HFFc6 (cell line): ENCODE results near the gene UQCC5. TPM values are rescaled to one million over a fixed set of nuclear protein-coding genes. Genes with fewer than 3 reads are reported as not detected.
"Not testable (repeated sequence)": the region's sequence is repeated elsewhere in the genome, so short reads cannot be mapped to it uniquely, and the experiment has no call there.

Experiments
- DNase-seq: peaks from one replicate; pipeline ENCODE4 v3.0.0-alpha.2; 2018
- H3K27ac Mint-ChIP-seq: 2 replicates; pipeline ENCODE4 v1.8.0; 2020; ENCODE audit warnings: mild to moderate bottlenecking, mixed read lengths
- H3K27me3 Mint-ChIP-seq: 2 replicates; pipeline ENCODE4 v1.8.0; 2021; ENCODE audit warnings: mild to moderate bottlenecking, moderate library complexity, mixed read lengths; ENCODE audit not compliant: insufficient read depth
- H3K36me3 Mint-ChIP-seq: 2 replicates; pipeline ENCODE4 v1.8.0; 2021; ENCODE audit warnings: low read depth, mixed read lengths
- H3K4me1 Mint-ChIP-seq: 2 replicates; pipeline ENCODE4 v1.8.0; 2020; ENCODE audit warnings: low read depth, mixed read lengths
- H3K4me3 Mint-ChIP-seq: 2 replicates; pipeline ENCODE4 v1.8.0; 2020; ENCODE audit warnings: mild to moderate bottlenecking, moderate library complexity, mixed read lengths
- H3K9me3 Mint-ChIP-seq: 2 replicates; pipeline ENCODE4 v1.8.0; 2020; ENCODE audit warnings: mild to moderate bottlenecking, mixed read lengths
- CTCF ChIP-seq: fragments of 200-600 bp; sonication (generic); IDR thresholded peaks from 2 replicates; pipeline ENCODE4 v1.5.0; 2021; ENCODE audit warnings: antibody characterized with exemption, mild to moderate bottlenecking
- total RNA-seq, 6 experiments: library from RNA; stranded (reverse); fragmentation: NEBNext Ultra II Directional; extraction: Animal tissue kit (Norgen Biotek cat#: 25700); gene quantifications; 2 replicates in 1 of 6; 3 replicates in 5 of 6; pipeline ENCODE4 v1.2.3, GENCODE V29; 2021

UQCC5 gene
- total RNA-seq, 6 experiments from 2014 or later = 22.2 to 38.4 (median 28.3) TPM

DNA sequence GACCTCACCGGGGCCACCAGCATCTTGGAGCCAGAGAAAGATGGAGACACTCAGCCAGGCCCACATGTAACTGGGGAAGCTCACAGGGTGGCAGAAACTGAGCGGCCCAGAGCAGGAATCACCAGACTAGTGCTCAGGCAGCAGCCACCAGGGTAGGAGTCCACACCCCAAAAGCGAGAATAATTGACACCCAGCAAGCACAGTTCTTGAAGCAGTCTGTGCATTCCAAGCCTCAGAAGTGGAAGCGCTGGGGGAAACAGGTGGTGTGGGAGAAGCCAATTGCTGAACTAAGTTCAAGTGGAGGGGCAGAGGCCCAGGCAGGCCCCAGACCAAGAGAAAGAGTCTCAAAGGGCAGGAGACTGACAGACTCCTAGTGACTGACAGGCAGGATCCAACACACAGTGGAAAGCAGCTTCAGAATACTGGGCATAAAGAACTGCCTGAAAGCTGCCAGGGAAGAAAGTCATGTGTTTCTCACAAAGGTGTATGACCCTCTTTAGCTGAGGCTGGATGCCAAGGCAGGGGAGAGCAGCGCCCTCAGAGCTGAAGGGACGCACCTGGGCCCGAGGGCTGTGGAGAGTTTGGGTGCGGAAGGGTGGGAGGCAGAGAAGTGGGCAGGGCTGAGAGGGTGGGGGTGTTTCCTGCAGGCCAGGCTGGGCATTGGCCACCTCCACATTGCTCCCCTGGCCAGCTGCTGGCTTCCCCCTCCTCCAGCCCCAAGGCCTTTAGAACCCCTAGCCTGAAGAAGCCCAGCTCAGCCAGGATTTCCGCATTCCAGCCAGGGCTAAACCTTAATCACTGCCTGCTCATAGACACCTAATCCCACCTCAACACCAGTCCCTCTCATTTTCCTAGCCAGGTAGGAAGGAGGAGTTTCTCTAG, 10.5 kb upstream of the UQCC5 start:
- DNase-seq = no peak
- Mint-ChIP-seq H3K36me3 (peaks cover 14% of the 10 kb centered on the region), H3K27me3 (no peaks in the 10 kb centered on the region), H3K9me3 (no peaks in the 10 kb centered on the region), H3K4me1 (peaks cover 21% of the 10 kb centered on the region), H3K27ac (peak overlapping the region; percentile 40; the same call in 1 of the 2 replicates), H3K4me3 (no peak overlapping the region)
- TF ChIP-seq CTCF = no peak

DNA sequence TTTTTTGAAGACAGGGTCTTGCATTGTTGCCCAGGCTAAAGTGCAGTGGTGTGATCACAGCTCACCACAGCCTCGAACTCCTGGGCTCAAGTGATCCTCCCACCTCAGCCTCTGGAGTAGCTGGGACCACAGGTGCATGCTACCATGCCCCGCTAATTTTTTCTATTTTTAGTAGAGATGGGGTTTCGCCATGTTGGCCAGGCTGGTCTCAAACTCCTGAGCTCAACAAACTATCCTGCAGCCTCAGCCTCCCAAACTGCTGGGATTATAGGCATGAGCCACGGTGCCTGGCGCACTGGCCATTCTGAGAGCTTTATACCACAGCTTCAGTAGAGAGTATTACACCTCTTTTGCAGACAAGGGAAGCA, 9.8 kb upstream of the UQCC5 start:
- Mint-ChIP-seq H3K36me3 (peaks cover 14% of the 10 kb centered on the region), H3K4me1 (peaks cover 21% of the 10 kb centered on the region)
- DNase-seq, H3K27ac Mint-ChIP-seq, H3K27me3 Mint-ChIP-seq, H3K9me3 Mint-ChIP-seq, H3K4me3 Mint-ChIP-seq: not testable (repeated sequence)

DNA sequence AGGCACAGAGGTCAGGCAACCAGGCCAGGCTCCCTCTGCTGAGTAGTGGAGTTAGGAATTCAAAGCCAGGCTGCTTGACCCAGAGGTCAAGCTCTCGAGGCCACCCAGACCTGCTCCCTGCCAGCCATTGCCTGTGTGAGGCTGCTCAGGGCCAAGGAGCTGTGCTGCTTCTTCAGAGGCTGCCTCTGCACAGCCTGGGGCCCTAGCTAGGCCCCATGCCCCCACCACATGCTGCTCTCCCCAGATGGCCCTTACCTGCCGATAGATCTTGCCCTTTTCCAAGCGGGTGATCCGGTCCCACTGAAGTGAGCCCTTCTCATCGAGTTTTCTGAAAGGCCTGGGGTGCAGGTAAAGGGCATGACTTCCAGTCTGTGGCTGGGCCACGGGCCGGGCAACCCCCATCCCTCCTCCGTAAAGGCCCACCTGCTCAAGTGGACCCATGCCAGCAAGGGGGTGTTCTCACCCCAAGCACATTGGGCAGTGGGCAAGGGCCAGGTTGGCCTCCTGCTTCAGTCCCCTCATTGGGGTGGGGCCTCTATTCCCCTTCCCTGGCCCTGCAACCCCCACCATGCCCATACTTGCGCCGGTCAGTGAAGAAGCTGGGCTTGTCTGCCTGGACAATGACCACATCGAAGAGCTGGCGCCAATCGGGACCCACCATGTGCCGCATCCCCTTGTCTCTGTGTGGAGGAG, 9.2 kb upstream of the UQCC5 start:
- H3K4me1 Mint-ChIP-seq = peaks cover 24% of the 10 kb centered on the region
- no peaks in the 10 kb centered on the region for H3K27me3 Mint-ChIP-seq
- H3K9me3 Mint-ChIP-seq = no peaks in the 10 kb centered on the region
- peaks cover 14% of the 10 kb centered on the region for H3K36me3 Mint-ChIP-seq
- no peak overlapping the region for H3K4me3 Mint-ChIP-seq
- no peak overlapping the region for H3K27ac Mint-ChIP-seq
- TF ChIP-seq CTCF = no peak
- DNase-seq = no peak

DNA sequence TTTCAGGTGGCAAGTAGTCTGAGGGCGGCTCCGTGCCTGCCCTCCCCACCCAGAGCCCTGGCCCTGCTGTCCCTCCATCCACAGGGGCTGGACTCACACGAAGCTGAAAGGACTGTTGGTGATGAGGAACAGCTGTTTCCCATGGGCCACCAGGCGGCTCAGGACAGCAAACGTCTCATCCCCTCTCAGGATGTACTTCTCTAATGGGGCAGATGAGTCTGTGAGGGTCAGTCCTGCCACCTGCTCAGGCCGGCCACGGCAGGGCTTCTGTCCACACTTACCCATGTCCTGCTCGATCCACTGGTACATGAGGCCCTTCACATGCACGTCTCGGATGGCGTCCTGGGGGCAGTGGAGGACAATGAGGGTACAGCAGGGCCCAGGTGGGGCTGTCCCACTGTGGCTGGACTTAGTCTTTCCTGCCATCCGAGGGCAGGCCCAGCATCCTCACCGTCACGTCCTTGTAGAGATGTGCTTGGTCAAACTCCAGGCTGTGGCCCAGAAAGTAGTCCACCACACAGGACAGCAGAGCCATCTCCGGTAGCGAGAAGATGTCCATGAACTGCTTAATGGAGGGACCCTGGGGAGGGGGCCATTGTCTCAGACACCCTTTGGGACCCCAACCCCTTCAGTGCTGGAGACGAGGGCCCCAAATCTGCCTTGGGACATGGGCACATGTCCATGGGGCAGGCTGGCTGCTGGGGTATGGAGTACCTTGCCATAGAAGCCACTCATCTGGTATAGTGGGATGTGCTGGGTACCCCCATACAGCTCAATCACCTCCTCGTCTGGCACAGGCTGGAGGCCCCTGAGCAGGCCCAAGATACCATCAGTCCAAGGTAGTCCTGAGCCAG, 8.4 kb upstream of the UQCC5 start:
- Mint-ChIP-seq H3K27ac (no peak overlapping the region), H3K9me3 (no peaks in the 10 kb centered on the region), H3K36me3 (peaks cover 14% of the 10 kb centered on the region), H3K27me3 (no peaks in the 10 kb centered on the region), H3K4me3 (no peak overlapping the region), H3K4me1 (peaks cover 29% of the 10 kb centered on the region)
- DNase-seq = no peak
- TF ChIP-seq CTCF = no peak

GRCh38 chr3:52528586-52529375, 7.6 kb upstream of the UQCC5 start:
- H3K27me3 Mint-ChIP-seq = no peaks in the 10 kb centered on the region
- TF ChIP-seq CTCF = no peak
- peaks cover 12% of the 10 kb centered on the region for H3K36me3 Mint-ChIP-seq
- no peaks in the 10 kb centered on the region for H3K9me3 Mint-ChIP-seq
- DNase-seq = no peak
- H3K27ac Mint-ChIP-seq = no peak overlapping the region
- peaks cover 29% of the 10 kb centered on the region for H3K4me1 Mint-ChIP-seq
- no peak overlapping the region for H3K4me3 Mint-ChIP-seq
